ENCODE measurements around the gene ETS2. TPM values are rescaled to one million over a fixed set of nuclear protein-coding genes. Genes with fewer than 3 reads are reported as not detected.

ETS2 gene
- total RNA-seq, 1 donor from 2014 or later, result 43.9 TPM

DNA sequence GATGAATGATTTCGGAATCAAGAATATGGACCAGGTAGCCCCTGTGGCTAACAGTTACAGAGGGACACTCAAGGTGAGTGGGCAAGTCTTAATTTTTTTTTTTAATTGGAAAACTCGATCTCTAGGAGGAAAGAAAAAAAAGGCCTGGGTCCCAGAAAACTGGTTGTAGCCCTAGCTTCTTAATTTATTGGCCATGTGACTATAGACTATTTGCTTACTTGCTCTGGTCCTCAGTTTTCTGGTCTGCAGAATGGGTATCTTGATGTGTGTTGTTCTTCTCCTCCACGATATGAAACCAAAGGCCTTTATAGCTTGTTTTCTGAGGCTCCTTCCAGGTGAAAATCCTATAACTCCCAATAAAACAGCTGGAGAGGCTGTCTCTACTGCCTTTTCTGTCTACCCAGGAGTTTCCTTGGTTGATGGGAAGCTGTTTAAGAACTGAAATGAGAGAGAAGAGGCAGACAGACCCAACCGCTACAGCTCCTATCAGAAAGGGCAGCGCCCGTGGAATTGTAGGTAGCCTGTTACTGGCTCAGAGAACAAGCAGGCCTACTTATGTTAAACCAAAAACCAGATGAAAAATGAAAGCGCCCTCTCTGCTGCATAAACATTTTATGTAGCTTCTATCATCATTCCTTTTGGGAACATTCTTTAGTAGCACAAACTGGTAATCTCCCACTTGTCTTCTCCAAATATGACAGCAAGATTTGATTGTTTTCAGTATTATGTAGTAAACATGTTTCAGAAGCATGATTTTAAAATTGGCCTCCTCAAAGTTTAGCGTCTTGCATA is 4.5 kb downstream of the ETS2 start:
- Mint-ChIP-seq H3K4me3 (ENCODE audit: low read depth) (no peak overlapping the region), H3K27me3 (no peaks in the 10 kb centered on the region), H3K27ac (peak overlapping the region; percentile 33), H3K9me3 (ENCODE audit: low read depth) (no peaks in the 10 kb centered on the region), H3K4me1 (ENCODE audit: low read depth) (peaks cover 52% of the 10 kb centered on the region), H3K36me3 (ENCODE audit: insufficient read depth) (peaks cover 28% of the 10 kb centered on the region)
- TF ChIP-seq, protein P1, sequence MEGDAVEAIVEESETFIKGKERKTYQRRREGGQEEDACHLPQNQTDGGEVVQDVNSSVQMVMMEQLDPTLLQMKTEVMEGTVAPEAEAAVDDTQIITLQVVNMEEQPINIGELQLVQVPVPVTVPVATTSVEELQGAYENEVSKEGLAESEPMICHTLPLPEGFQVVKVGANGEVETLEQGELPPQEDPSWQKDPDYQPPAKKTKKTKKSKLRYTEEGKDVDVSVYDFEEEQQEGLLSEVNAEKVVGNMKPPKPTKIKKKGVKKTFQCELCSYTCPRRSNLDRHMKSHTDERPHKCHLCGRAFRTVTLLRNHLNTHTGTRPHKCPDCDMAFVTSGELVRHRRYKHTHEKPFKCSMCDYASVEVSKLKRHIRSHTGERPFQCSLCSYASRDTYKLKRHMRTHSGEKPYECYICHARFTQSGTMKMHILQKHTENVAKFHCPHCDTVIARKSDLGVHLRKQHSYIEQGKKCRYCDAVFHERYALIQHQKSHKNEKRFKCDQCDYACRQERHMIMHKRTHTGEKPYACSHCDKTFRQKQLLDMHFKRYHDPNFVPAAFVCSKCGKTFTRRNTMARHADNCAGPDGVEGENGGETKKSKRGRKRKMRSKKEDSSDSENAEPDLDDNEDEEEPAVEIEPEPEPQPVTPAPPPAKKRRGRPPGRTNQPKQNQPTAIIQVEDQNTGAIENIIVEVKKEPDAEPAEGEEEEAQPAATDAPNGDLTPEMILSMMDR (IDR thresholded peaks at IDR 0.05; ENCODE audit: unreplicated experiment), result no peak
- DNase-seq (ENCODE audit: low spot score, unreplicated experiment), result no peak

DNA sequence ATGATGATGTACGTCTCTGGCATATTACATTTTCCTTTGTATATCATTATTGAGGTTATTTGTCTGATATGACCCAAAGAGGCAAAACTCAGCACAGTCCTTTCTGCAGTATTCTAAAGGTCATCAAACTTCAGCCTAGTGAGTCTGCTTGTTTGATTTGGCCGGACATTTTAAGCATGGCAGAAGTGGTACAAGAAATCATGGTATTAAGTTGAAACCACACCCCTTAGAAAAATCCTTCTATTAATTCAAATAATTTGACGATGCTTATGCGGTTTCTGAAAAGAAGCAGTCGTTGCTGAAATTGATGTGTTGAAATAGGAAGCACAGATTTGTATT is 5.1 kb downstream of the ETS2 start:
- H3K27me3 Mint-ChIP-seq, result no peaks in the 10 kb centered on the region
- peaks cover 32% of the 10 kb centered on the region for H3K36me3 Mint-ChIP-seq (ENCODE audit: insufficient read depth)
- H3K27ac Mint-ChIP-seq, result peak overlapping the region; percentile 33
- peaks cover 52% of the 10 kb centered on the region for H3K4me1 Mint-ChIP-seq (ENCODE audit: low read depth)
- TF ChIP-seq, protein P1 (IDR thresholded peaks at IDR 0.05; ENCODE audit: unreplicated experiment), result no peak
- no peak for DNase-seq (ENCODE audit: low spot score, unreplicated experiment)
- H3K9me3 Mint-ChIP-seq (ENCODE audit: low read depth), result no peaks in the 10 kb centered on the region
- H3K4me3 Mint-ChIP-seq (ENCODE audit: low read depth), result no peak overlapping the region

DNA sequence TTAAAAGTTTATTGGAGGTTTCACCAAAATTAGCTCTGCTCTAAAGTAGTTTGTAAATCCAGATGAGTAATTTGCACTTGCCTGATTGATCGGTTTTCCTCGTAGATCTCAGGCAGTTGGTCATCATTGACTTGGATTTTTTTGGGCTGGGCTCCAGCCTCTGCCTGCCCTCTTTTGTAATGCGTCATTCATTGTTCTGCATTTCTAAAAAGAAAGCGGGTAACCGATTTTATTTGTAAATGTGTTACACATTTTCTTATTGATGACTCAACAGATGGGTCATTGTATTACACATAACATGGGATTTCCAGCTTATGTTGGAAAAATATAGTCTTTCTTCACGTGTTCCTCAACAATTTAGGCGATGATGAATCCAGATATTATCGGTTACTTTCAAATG is 5.5 kb downstream of the ETS2 start:
- Mint-ChIP-seq H3K9me3 (ENCODE audit: low read depth) (no peaks in the 10 kb centered on the region), H3K4me3 (ENCODE audit: low read depth) (peak overlapping the region; percentile 5), H3K27ac (peak overlapping the region; percentile 86), H3K4me1 (ENCODE audit: low read depth) (peaks cover 52% of the 10 kb centered on the region), H3K36me3 (ENCODE audit: insufficient read depth) (peaks cover 32% of the 10 kb centered on the region), H3K27me3 (no peaks in the 10 kb centered on the region)
- no peak for DNase-seq (ENCODE audit: low spot score, unreplicated experiment)
- TF ChIP-seq, protein P1 (IDR thresholded peaks at IDR 0.05; ENCODE audit: unreplicated experiment), result no peak

DNA sequence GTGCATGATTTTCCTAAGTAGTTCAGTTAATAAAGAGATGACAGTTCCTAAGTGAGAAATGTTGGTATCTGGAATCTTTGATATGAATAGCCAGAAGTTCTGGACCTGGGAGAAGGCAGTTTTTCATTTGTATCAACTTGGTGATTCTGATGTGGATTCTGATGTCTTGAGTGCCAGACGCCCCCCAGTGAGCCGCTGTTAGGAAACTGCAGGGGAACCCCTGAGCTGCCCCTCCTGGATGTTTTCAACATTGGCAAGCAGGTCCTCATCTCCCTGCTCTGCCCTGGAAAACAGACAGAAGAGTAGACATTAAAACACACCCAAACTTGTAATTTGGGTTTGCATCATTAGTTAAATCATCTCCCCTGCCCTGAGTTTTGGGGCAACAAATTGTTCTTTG is 7.4 kb downstream of the ETS2 start:
- DNase-seq (ENCODE audit: low spot score, unreplicated experiment), result no peak
- Mint-ChIP-seq H3K4me1 (ENCODE audit: low read depth) (peaks cover 43% of the 10 kb centered on the region), H3K36me3 (ENCODE audit: insufficient read depth) (peaks cover 49% of the 10 kb centered on the region), H3K9me3 (ENCODE audit: low read depth) (no peaks in the 10 kb centered on the region), H3K4me3 (ENCODE audit: low read depth) (no peak overlapping the region), H3K27ac (peak overlapping the region; percentile 31), H3K27me3 (no peaks in the 10 kb centered on the region)
- TF ChIP-seq, protein P1 (IDR thresholded peaks at IDR 0.05; ENCODE audit: unreplicated experiment), result no peak

DNA sequence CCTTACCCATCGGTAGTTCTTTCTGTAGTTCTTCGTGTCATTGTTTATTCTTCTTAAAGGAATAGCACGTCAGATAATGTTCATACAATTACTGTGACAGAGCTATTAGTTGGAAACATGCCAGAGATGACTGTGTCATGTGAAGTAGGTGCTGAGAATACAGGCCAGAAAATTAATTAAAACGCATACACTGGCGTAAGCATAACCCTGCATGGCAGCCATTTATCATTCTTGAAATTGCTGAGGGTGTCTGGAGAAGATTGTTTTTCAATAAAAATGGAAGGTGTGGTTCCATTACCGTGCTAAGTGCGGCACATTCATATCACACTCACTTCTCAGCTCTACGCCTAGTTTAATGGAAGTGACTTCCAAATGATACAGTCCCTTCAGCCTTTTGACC is 7.8 kb downstream of the ETS2 start:
- TF ChIP-seq, protein P1 (IDR thresholded peaks at IDR 0.05; ENCODE audit: unreplicated experiment), result no peak
- Mint-ChIP-seq H3K27me3 (no peaks in the 10 kb centered on the region), H3K36me3 (ENCODE audit: insufficient read depth) (peaks cover 53% of the 10 kb centered on the region), H3K4me3 (ENCODE audit: low read depth) (no peak overlapping the region), H3K4me1 (ENCODE audit: low read depth) (peaks cover 39% of the 10 kb centered on the region), H3K27ac (no peak overlapping the region), H3K9me3 (ENCODE audit: low read depth) (no peaks in the 10 kb centered on the region)
- DNase-seq (ENCODE audit: low spot score, unreplicated experiment), result no peak

All from progenitor cell of endocrine pancreas (in vitro differentiated cells).